ENCODE data around the gene MAPK14.

Gene MAPK14

DNA sequence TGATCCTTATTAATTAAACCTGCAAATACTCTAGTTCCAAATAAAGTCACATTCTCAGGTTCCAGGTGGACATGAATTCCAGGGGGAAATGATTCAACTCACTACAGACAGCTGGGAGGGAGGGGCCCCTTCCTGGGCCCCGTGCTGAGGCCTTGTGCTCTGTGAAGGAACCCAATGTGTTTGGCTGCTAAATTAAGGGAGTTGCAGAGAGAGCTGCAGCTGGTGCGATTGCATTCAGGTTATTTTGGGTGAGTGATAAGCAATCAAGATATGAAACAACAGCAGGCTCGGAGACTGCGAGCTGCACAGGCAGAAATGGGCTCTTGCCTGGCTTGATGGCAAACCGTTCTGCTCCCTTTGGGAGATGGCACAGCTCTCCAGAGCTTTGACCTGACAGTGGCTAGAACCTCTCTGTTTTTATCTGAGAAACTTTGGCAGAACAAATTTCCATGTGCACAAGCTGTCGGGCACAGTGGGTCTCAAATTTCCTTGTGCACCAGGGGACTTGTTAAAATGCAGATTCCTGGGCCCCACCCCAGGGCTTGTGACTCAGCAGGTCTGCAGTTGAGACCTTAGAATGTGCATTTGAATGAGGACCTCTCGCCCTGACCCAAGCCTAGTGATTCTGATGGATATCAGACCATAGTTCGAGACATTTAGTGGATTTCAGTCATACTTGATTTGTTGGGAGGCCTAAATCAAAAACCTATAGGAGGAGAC, 112.5 kb downstream of the MAPK14 start:
- no peak for DNase-seq

DNA sequence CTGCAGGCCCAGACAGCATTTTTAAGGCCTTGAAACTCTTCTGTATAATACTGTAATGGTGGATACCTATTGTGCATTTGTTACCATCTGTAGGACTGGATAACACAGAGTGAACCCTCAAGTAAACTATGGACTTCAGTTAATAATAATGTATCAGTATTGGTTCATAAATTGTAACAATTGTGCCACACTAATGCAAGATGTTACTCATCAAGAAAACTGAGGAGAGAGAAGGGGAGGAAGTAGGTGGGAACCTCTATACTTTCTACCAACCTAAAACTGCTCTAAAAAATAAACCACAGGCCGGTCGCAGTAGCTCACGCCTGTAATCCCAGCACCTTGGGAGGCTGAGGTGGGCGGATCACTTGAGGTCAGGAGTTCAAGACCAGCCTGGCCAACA, 113.5 kb downstream of the MAPK14 start:
- DNase-seq: no peak

DNA sequence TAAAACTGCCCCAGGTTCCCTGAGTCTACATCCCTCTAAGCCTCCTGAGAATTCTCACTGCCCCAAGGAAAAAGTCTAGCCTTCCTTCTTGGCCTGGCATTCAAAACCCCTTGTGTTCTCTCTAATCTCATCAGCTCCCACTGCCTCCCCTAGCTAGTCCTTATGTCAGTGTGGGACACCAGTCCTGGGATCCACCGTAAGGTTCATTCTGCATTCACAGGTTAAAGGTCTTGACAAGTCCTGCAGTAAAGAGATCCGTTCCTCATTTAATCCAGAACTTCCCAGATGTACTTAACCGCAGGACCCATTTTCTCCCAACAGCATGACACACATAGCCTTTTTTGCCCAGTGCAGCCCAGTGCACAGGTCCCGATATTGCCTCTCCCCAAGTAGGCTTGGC, 114.4 kb downstream of the MAPK14 start:
- DNase-seq: no peak

DNA sequence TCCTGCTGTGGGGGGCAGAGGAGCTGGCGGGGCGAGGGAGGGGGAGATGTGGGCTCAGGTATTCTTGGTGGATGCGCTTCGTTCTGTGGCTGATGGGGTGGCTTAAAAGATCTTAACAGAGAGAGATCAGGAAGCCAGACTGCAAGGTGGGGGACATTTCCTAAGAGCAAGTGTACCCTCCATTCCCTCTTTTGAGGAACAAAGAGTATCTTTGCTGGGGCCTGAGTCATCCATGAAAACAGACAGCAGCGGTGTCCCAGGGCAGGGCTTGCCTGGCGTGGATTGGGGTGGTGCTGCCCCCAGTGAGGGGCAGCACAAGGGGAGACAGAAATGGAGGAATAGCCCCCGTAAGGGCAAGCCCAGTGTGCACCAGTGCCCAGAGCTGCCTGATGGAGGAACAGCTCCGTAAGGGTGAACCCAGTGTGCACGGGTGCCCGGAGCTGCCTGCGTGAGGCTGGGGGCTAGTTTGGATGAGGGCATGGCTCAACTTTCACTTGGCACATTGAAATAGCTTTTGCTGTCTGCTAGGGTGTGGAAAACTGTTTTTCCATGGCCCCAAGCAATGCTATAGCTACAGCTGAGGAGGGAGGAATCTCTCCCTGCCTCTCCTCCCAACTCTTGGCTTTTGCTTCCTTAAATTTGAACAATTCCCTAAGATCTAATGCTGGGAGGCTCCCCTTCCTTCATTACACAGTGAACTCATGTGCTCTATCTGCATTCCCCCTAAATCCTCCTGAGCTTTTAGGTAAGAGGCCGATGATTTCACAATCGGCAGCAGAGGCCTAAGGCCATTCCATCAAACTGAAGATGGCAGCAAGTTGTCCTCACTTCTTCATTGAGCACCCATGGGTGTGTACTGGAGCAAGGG, 115.6 kb downstream of the MAPK14 start:
- DNase-seq: no peak

DNA sequence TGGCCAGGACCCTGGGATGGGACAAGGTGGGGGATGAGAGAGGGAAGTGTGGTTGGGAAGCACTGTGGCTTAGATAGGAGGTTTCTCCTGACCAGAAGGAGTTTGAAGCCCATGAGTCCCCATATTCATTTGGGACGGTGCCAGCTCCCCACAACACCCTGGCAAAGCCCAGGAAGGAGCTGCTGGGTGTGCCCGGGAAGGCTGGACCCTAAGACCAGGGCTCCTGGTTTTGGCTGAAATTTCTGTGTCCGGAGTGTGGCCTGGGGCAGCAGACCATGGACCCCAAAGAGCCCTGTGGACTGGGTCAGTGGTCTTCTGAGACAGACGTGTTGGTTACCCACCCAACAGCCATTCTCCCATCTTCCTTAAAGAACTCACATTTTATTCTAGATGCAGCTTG, 117.9 kb downstream of the MAPK14 start:
- no peak for DNase-seq

DNA sequence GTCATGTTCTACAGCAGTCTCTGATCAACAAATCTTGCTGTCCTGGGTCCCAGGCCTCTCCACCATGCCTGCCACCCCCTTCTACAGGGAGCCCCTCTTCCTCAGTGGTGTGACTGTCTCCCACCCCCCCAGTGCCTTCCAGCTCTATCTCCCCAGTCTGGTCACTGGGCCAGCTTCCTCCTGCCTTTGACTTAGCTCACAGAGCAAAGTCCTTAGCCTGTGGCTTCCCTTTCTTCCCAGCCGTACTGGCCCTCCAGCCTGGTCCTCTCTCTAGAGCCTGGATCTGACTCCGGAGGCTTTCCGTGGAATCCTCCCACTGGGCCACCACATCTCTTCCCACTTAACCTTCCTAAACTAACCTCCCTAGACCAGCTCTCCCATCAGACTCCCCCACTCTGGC, 119.7 kb downstream of the MAPK14 start:
- no peak for DNase-seq

DNA sequence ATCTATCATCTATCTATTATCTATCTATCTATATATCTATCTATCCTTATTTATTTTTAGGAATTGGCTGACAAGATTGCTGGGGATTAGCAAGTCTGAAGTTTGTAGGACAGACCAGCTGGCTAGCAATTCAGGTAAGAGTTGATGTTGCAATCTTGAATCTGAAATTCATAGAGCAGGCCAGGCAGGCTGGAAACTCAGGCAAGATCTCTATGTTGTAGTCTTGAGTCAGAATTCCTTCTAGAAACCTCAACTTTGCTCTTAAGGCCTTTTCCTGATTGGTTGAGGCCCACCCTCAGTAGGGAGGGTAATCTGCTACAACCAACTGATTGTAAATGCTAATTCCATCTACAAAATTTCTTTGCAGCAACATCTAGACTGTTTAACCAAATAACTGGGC, 121.9 kb downstream of the MAPK14 start:
- DNase-seq: no peak

DNA sequence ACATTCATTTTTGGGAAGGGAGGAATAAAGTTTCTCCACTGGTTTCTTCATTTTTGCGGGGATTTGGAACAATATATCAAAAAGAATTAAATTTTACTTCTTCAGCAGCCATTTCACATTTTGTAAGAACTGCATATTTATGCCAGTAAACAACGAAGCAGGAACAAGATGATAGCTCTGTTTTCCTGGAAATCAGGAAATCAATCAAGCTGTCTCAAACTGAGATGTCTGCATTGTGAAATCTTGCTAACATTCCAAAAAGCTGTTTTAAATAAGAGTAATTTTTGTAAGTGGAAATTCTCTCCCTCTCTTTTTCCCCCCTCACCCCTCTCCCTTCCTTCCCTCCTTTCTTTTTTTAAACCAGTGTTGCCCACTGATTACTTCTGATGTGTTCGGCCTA, 122.7 kb downstream of the MAPK14 start:
- no peak for DNase-seq

DNA sequence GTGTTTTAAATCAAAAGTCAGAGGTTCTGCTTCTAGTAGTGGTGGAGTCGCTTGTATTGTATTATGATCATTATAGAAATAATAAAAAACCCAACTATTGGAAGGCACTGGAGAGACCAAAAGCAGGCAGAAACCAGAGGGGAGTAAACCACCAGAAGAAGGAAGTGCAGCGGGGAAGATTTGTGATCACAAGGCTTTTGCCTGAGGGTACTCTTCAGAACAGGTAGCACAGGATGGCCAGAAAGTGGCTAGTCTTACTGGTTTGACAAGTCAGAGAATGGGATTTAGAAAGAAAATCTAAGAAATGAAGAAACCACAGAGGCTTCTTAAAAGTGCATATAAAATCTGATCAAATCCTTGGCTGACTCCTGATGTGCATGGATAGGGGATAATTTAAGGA, 126.7 kb downstream of the MAPK14 start:
- no peak for DNase-seq

DNA sequence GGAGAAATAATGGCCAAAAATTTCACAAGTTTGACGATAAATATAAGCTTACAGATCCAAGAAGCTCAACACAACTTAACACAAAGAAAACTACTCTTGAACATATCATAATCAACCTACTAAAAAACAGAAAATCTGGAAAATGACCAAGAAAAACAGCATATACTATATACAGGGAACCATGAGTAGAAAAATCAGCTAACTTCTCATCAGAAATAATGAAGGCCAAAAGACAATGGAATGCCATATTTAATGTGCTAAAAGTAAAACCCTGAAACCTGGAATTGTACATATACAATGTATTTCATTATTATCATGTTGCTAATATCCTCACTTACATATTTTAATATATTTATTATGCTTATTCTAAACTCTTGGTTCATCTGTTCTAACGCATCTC, 128.1 kb downstream of the MAPK14 start:
- no peak for DNase-seq

DNA sequence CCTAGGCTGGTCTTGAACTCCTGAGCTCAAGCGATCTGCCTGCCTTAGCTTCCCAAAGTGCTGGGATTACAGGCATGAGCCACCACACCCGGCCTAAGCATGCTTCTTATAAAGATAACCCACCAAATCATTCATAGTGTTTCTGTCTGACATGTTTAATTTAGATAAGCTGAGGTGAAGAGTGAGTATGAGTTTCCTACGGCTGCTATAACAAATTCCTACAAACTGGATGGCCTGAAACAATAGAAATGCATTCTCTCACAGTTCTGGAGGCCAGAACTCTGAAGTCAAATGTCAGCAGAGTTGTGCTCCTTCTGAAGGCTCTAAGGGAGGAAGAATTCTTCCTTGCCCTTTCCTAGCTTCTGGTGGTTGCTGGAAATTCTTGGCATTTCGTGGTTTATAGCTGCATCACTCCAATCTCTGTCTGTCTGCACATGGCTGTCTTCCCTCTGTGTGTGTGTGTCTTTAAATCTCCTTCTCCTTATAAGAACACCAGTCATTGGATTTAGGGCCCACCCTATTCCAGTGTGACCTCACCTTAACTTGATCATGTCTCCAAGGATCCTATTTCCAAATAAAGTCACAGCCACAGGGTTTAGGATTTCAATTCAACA, 132.6 kb downstream of the MAPK14 start:
- no peak for DNase-seq
